GM20431 (cell line): ENCODE results near the gene SDHA.
"Not testable (repeated sequence)": the region's sequence is repeated elsewhere in the genome, so short reads cannot be mapped to it uniquely, and the experiment has no call there.

ENCODE experiments used
- in situ Hi-C: fragments of 300-500 bp; cut with MseI, MboI; formaldehyde crosslinking; loops from one replicate; pipeline ENCODE4 v1.15.0; 2020; ENCODE audit warnings: low sequenced_read_pairs; ENCODE audit not compliant: unreplicated experiment

Gene SDHA

DNA sequence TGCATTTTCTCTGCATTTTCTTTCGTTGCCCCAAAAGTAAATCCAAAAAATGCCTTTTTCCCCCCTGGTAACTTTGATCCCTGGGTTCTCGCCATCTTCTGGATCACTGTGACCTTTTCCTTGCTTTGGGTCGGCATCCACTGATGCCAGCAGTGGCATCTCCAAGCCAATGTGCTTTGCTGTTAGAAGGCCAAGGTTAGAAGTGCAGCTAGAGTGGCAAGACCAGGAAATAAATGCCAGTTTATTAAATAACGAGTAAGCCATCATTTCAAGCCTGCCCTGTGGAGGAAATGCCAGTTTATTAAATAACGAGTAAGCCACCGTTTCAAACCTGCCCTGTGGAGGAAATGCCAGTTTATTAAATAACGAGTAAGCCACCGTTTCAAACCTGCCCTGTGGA is 33.4 kb downstream of the SDHA start:
- in situ Hi-C loops: not testable (repeated sequence)

DNA sequence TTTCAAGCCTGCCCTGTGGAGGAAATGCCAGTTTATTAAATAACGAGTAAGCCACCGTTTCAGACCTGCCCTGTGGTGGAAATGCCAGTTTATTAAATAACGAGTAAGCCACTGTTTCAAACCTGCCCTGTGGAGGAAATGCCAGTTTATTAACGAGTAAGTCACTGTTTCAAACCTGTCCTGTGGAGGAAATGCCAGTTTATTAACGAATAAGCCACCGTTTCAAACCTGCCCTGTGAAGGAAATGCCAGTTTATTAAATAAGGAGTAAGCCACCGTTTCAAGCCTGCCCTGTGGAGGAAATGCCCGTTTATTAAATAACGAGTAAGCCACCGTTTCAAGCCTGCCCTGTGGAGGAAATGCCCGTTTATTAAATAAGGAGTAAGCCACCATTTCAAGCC is 33.9 kb downstream of the SDHA start:
- in situ Hi-C loops: not testable (repeated sequence)

DNA sequence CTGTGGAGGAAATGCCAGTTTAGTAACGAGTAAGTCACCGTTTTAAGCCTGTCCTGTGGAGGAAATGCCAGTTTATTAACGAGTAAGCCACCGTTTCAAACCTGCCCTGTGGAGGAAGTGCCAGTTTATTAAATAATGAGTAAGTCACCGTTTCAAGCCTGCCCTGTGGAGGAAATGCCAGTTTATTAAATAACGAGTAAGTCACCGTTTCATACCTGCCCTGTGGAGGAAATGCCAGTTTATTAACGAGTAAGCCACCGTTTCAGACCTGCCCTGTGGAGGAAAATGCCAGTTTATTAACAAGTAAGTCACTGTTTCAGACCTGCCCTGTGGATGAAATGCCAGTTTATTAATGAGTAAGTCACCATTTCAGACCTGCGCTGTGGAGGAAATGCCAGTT is 34.4 kb downstream of the SDHA start:
- in situ Hi-C loops: no loop called here

DNA sequence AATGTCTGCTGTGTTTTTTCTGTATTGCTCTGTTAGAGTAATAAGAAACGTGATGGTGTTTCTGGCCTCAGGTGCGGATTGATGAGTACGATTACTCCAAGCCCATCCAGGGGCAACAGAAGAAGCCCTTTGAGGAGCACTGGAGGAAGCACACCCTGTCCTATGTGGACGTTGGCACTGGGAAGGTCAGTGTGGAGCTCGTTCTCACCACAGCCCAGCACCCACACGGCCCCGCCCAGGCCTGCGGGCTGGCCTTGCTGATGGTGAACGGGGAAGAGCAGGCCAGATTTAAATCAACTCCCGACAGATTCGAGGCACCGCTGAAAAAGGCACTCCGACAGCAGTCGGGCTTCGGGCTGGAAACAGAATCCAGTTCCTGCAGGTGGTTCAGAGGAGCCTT is 36.2 kb downstream of the SDHA start:
- in situ Hi-C loops: not testable (repeated sequence)

DNA sequence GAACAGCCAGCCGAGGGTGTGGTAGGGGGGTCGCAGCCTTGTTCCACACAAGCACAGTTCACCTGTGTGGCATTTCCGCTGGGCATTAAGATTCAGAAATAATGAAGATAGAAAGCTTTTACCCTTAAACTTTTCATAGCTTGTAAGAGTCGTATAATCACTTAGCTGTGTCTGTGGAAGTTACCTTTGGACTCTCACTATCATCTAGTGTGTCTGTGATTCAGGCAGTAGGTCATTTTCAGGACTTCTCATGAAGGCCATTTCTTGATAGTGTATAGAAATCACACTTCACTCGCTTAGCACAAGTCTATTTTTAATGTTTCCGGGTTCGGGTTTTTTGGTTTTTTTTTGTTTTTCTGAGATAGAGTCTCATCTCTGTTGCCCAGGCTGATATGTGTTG is 37.0 kb downstream of the SDHA start:
- in situ Hi-C loops: not testable (repeated sequence)

DNA sequence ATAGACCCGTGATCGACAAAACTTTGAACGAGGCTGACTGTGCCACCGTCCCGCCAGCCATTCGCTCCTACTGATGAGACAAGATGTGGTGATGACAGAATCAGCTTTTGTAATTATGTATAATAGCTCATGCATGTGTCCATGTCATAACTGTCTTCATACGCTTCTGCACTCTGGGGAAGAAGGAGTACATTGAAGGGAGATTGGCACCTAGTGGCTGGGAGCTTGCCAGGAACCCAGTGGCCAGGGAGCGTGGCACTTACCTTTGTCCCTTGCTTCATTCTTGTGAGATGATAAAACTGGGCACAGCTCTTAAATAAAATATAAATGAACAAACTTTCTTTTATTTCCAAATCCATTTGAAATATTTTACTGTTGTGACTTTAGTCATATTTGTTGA is 38.2 kb downstream of the SDHA start:
- in situ Hi-C loops: not testable (repeated sequence)

DNA sequence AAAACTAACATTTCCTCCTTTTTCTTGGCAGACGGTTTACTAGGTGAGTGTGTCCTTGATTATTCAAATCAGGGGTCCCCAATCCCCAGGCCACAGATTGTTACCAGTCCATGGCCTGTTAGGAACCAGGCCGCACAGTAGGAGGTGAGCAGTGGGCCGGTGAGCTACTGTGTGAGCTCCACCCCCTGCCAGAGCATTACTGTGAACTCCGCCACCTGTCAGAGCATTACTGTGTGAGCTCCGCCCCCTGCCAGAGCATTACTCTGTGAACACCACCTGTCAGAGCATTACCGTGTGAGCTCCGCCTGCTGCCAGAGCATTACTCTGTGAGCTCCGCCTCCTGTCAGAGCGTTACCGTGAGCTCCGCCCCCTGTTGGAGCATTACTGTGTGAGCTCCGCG is 39.0 kb downstream of the SDHA start:
- in situ Hi-C loops: no loop called here

DNA sequence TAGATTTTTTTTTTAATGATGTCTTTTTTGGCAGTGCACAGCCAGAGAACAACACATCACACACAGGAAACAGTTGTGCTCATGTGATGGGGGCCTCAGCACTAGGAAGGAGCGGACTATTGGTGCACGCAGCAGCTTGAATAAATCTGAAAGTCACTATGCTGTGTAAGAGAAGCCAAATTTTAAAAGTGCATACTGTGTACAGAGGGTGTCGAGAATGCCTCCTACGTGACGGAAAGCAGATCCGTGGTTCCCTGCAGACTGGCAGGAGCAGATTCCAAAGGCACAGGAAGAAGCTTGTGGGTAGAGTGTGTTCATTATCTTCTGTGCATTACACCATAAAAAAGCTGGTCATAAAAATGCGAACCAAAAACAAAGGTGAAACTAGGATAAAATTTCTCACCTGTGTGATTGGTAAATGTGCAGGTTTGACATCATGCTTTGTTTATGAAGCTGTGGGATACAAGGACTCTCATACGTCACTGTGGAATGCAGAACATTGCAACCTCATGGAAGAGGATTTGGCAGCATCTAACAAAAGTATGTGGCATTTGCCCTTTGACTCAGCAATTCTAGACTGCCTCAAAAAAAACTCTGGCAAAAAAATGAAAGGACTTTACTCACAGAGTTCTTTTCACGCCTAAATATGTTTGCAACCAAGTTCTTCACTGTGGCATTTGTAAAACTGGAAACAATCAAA is 45.3 kb downstream of the SDHA start:
- in situ Hi-C loops: not testable (repeated sequence)

DNA sequence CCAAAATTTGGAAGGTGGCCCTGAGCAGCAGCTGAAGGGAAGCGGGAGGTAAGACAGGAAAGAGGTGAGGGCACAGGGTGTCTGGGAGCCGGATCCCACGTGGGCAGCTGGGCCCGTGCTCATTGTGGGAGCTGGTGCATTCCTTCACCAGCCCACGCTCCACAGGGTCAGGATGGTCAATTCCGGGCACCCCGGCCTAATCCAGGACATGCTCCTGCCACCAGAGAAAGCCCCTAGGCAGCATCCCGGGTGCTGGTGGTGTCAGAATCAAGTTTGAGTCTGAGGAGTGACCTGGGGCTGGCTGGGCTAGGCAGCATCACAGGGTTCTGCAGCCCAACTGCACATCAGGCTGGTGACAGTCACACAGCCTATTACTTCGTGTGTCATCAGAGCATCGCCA is 46.2 kb downstream of the SDHA start:
- in situ Hi-C loops: no loop called here

DNA sequence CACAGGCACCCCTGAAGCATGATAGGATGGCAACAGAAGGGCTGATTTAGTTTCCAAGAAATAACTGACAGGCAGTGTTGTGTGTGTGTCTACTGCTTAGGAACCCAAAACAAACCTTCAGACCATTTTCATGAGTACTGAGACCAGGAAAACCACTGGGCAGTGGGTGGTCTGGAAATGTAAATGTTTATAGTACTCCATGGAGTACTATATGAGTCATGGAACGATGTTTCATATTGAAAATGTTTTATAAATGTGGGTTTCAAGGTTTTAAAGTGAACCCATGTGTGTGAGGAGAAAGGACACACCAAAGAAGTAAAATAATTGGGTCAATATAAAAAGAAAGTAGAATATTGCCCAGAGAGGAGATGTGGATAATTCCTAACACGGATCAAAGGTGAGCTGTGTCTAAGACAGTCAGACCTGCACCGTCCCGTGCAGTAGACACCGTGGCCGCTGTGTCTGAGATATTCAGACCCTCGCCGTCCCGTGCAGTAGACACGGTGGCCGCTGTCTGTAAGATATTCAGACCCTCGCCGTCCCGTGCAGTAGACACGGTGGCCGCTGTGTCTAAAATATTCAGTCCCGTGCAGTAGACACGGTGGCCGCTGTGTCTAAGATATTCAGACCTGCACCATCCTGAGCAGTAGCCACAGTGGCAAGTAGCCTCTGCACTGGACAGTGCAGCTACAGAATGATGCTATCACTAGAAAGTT is 48.3 kb downstream of the SDHA start:
- in situ Hi-C loops: not testable (repeated sequence)

DNA sequence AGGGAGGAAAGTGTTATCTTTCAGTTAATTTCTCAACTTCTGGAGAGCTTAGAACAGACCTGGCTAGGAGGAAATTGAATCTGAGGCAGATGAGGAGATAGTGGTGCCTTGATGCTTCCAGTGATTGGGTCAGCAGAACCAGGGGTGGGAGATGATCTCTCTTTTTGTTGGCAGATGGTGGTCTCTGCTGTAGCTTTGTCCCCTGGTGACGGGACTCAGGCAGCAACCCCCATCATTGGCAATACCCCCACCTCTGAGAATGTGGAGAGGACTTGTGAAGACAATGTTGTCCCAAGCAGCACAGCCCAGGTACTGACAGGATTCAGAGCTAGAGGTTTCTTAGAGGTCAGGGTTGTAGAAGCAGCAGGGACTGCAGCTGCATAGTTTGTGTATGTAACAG is 49.6 kb downstream of the SDHA start:
- in situ Hi-C loops: no loop called here

DNA sequence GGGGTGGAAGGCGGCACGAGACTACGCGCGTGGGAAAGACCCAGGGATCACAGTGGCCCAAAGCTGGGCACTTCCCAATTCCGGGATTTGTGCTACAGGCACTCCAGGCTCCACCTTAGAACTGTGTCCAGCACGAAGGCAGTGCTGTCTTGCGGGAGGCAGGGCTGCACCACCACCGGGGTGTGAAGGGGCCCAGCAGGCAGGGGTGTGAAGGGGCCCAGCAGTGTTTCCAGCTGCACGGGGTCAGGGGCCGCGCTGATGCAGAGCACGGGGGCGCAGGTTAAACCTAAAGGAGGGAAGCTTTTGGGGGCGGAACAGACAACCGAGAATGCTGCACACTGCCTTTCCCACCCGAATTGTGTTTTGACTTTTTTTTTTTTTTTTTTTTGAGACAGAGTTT is 52.2 kb downstream of the SDHA start:
- in situ Hi-C loops: no loop called here

DNA sequence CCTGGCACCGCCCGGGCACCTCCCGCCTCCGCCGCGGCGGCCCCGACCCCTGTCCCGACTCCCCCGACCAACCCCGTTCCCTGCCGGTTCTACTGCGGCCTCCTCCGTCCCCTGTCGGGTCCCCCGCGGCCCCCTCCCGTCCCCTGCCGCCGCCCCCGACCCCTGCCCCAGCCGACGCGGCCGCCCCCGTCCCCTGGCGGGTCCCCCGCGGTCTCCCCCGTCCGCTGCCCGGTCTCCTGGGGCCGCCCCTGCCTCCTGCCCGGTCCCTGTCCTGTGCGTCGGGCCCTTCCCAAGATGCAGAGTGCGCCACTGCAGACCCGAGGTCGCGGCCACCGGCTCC is 53.7 kb downstream of the SDHA start:
- in situ Hi-C loops: not testable (repeated sequence)

DNA sequence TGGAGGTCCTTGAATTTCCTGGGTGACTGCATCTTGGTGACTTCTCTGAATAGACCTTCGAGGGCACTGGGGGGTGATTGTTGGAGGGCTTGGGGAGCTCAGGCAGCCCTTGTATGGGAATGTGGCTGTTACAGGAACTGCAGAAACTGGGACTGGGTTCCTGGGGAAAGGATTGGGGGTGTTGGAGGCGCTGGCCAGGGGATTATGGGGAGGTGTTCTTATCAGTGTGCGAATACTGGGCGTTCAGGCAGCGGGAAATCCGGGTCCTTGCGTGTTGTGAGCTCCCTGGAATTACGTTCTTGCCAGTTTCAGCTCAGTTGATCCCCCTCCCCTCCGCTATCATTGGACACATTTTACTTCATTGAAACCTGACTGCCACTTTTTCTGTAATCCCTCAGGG is 55.0 kb downstream of the SDHA start:
- in situ Hi-C loops: not testable (repeated sequence)

DNA sequence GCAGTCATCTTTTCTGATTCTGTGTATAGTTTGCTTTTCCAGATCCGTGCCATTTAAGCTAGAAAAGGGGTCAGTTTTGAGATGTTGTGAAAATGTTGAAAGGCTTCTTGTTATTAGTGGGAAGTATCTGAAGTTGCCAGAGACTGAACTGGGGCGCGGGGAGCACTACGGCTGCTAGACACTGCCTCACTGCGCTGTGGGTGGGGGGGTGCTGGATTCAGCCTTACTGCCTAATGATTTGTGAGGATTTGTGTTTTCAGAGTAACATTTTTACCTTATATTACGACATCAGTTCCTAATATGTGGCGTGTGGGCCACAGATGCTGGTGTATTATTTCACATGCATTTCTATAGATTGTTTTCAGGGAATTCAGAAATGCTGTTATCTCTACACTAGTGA is 55.4 kb downstream of the SDHA start:
- in situ Hi-C loops: not testable (repeated sequence)

DNA sequence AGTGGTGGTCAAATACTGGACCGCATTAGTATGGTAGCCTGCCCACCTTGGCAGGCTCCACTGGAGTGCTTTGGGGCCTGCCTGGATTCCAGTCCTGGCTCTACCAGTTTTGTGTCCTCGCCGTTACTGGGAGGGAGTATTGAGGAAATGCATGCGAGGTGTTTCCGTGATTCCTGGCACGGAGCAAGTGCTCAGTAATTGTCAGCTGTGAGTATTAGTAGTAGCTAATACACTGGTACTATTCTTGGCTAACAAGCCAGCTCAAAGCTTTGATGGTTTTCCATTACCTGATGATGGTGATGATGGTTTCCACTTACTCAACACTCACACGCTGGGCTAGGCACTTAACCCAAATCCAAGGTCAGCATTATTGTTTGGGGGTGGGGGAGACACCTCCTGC is 56.2 kb downstream of the SDHA start:
- in situ Hi-C loops: not testable (repeated sequence)

DNA sequence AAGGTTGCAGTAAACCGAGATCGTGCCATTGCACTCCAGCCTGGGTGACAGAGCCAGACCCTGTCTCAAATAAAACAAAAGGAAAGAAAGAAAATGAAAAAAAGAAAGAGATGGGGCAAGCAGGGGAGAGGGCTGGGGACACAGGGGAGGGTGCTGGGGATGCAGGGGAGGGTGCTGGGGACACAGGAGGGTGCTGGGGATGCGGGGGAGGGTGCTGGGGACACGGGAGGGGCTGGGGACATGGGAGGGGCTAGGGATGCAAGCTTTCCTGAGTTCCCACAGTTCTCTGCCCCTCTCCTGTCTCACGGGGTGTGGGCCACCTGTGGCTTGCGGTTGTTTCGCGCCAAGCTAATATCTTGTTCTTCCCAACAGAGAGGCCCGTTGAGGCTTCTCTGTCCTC is 60.5 kb downstream of the SDHA start:
- in situ Hi-C loops: no loop called here

DNA sequence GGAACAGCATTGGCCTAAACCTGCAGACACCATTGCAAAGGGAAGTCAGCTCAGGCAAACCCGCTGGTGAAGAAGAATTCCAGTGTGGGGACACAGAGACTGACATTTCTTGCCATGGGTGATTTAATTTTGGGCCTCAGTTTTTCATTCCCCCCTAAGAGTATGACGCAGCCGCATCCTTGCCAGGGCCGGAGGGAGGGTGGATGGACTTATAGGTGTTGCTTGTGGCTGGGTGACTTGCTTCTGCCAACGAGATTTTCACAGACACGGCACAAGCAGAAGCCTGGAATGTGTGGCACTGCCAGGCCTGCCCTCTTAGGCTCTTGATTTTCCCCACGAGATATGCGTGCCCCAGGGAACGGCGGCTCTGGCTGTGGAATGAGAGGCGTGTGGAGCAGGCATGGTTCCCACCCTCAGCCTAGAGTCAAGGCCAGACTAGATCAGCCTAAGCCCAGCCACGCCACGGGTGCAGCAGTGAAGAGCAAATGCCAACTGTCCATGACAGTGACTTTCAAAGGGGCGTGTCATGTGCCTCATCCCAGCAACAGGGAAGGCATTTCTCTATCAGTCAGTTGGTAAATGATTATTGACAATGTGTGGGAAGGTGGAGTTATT is 61.0 kb downstream of the SDHA start:
- in situ Hi-C loops: not testable (repeated sequence)

DNA sequence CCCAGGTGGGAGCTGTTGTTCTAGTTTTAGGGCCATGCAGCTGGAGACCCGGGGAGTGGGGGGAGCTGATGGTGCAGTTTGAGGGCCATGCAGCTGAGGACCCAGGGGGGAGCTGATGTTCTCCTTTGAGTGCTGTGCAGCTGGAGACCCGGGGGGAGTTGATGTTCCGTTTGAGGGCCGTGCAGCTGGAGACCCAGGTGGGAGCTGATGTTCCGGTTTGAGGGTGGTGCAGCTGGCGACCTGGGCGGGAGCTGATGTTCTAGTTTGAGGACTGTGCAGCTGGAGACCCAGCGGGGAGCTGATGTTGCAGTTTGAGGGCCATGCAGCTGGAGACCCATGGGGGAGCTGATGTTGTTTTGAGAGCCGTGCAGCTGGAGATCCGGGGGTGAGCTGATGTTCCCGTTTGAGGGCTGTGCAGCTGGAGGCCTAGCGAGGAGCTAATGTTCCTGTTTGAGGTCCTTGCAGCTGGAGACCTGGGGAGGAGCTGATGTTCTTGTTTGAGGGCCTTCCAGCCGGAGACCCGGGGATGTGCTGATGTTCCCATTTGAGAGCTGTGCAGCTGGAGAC is 68.0 kb downstream of the SDHA start:
- in situ Hi-C loops: no loop called here

DNA sequence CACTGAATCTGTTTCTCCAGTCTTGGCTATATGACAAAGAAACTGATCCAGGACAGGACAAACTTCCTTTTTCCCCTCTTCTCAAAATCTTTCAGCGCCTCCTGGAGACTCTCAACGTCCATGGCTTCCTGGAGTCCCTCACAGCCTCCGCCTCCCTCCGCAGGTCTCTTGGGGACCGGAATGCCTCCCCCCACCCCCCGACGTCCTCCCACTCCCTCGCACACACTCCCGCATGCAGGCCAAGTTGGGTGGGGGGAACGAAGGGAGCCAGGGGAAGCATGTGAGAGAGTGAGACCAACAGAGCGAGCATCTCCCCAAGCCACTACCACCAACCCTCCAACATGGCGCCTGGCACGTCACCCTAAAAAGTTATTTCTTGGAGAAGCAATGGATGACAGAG is 72.1 kb downstream of the SDHA start:
- in situ Hi-C loops: not testable (repeated sequence)

DNA sequence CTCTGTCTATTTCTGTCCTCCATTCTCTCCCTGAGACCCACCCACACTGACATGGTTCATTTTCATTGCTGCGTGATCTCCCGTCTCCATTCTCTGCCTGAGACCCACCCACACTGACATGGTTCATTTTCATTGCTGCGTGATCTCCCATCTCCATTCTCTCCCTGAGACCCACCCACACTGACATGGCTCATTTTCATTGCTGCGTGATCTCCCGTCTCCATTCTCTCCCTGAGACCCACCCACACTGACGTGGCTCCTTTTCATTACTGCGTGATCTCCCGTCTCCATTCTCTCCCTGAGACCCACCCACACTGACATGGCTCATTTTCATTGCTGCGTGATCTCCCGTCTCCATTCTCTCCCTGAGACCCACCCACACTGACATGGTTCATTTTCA is 73.2 kb downstream of the SDHA start:
- in situ Hi-C loops: not testable (repeated sequence)
